K562 (cell line): ENCODE measurements around the gene NEDD9.

Experiments
- ELF1 ChIP-seq: fragments of 200-800 bp; sonication (Bioruptor generic); IDR thresholded peaks from 2 replicates; pipeline ENCODE4 v1.6.1; 2016; ENCODE audit warnings: missing genetic modification characterization, missing compliant biosample characterization
- FOXM1 ChIP-seq, 2 experiments: fragments of 450-650 bp in 1 of 2; sonication (generic) in 1 of 2; formaldehyde crosslinking in 1 of 2; IDR thresholded peaks; 2 replicates each; pipeline versions ENCODE4 v1.6.1 to v1.9.0; 2017 to 2022; ENCODE audit warnings: low read depth in 2 of 2, mild to moderate bottlenecking in 2 of 2, missing genetic modification reagents in 1 of 2, moderate library complexity in 1 of 2
- FOXP1 ChIP-seq: sonication (generic); formaldehyde crosslinking; IDR thresholded peaks from 2 replicates; pipeline ENCODE4 v1.8.0; 2022; ENCODE audit warnings: mild to moderate bottlenecking, missing genetic modification reagents
- GABPA ChIP-seq: fragments of 200-800 bp; sonication (Bioruptor generic); conservative IDR thresholded peaks from 2 replicates; pipeline ENCODE4 v1.6.1; 2016; ENCODE audit warnings: low read depth, missing genetic modification characterization, missing compliant biosample characterization
- GABPB1 ChIP-seq: sonication (generic); formaldehyde crosslinking; IDR thresholded peaks from 2 replicates; pipeline ENCODE4 v1.8.0; 2022; ENCODE audit warnings: mild to moderate bottlenecking, missing genetic modification reagents
- JUN ChIP-seq, 2 experiments: sonication (generic) in 1 of 2; formaldehyde crosslinking in 1 of 2; IDR thresholded peaks; 2 replicates each; pipeline versions ENCODE4 v1.6.1 to v1.8.0; 2012 to 2022; ENCODE audit warnings: borderline replicate concordance in 2 of 2, mild to moderate bottlenecking in 2 of 2, improper control_type of control experiment in 1 of 2, low read depth in 1 of 2, low read length in 1 of 2, missing genetic modification reagents in 1 of 2
- MAX ChIP-seq: sonication (generic); formaldehyde crosslinking; IDR thresholded peaks from 2 replicates; pipeline ENCODE4 v1.9.0; 2022; ENCODE audit warnings: mild to moderate bottlenecking, missing genetic modification reagents
- MLLT1 ChIP-seq, 2 experiments: fragments of 450-650 bp; IDR thresholded peaks; 2 replicates each; pipeline ENCODE4 v1.6.1; 2016
- SPI1 ChIP-seq: IDR thresholded peaks from 2 replicates; pipeline ENCODE4 v1.6.1; 2011; ENCODE audit warnings: low read depth, low read length, control low read depth, borderline replicate concordance
- ZFPM2 ChIP-seq: fragments of 250-450 bp; sonication (Bioruptor Pico); IDR thresholded peaks from 2 replicates; pipeline ENCODE4 v1.5.1; 2022; ENCODE audit warnings: mild to moderate bottlenecking

- no peak for TF ChIP-seq GABPB1 (CRISPR knock-in tag)
- TF ChIP-seq GABPA, result no peak
- no peak for TF ChIP-seq FOXP1 (CRISPR knock-in tag)
- no peak for TF ChIP-seq ELF1 (tag)
- TF ChIP-seq JUN (IDR thresholded peaks at IDR 0.05; ENCODE audit: borderline replicate concordance, low read depth, low read length), result no peak
- no peak for TF ChIP-seq JUN (CRISPR knock-in tag; IDR thresholded peaks at IDR 0.05; ENCODE audit: borderline replicate concordance)
- TF ChIP-seq MLLT1 (IDR thresholded peaks at IDR 0.05), result no peak
- TF ChIP-seq ZFPM2 (CRISPR knock-in tag), result no peak
- no peak for TF ChIP-seq FOXM1 (IDR thresholded peaks at IDR 0.05; ENCODE audit: low read depth)
- TF ChIP-seq FOXM1 (CRISPR knock-in tag; IDR thresholded peaks at IDR 0.05; ENCODE audit: low read depth), result no peak
- no peak for TF ChIP-seq MAX (CRISPR knock-in tag)
- no peak for TF ChIP-seq SPI1
These were observed 23.1 kb upstream of the NEDD9 start for GRCh38 chr6:11255610-11256009.
